Mesodermal cell (in vitro differentiated cells): ENCODE results near the gene JKAMP.

ENCODE experiments used
- H3K27ac ChIP-seq: 2 replicates; pipeline ENCODE4 v1.7.0; 2013; ENCODE audit warnings: mild to moderate bottlenecking, low read depth, low read length, moderate library complexity; ENCODE audit not compliant: severe bottlenecking
- H3K36me3 ChIP-seq: 2 replicates; pipeline ENCODE4 v1.7.1; 2013; ENCODE audit warnings: mild to moderate bottlenecking, low read length, moderate library complexity; ENCODE audit not compliant: control insufficient read depth, insufficient read depth
- H3K4me1 ChIP-seq: one replicate; pipeline ENCODE4 v1.7.1; 2013; ENCODE audit warnings: mild to moderate bottlenecking, low read length; ENCODE audit not compliant: insufficient read depth, control insufficient read depth, poor library complexity, severe bottlenecking
- H3K4me3 ChIP-seq: 2 replicates; pipeline ENCODE4 v1.7.0; 2013; ENCODE audit warnings: low read length, control low read depth, mild to moderate bottlenecking; ENCODE audit not compliant: insufficient read depth, poor library complexity, severe bottlenecking; ENCODE audit errors: extremely low read depth
- H3K9me3 ChIP-seq: 2 replicates; pipeline ENCODE4 v1.7.1; 2013; ENCODE audit warnings: mild to moderate bottlenecking, low read length, moderate library complexity; ENCODE audit not compliant: control insufficient read depth
- WGBS, 2 experiments: methylation state at CpG; one replicate each; pipeline ENCODE4 v1.1.5; 2013; ENCODE audit warnings: missing lambda C conversion rate in 2 of 2; ENCODE audit not compliant: insufficient coverage in 2 of 2; 5-methylcytosine and 5-hydroxymethylcytosine counted together

The JKAMP gene

GRCh38 chr14:59481407-59481806 lies 2.9 kb upstream of the JKAMP start:
- Histone ChIP-seq H3K4me3 (no peak overlapping the region), H3K9me3 (no peaks in the 10 kb centered on the region), H3K36me3 (peaks cover 21% of the 10 kb centered on the region), H3K27ac (no peak overlapping the region), H3K4me1 (peaks cover 6% of the 10 kb centered on the region)
- no CpG with 5 or more reads among the region's 2 CpGs for WGBS, 2 experiments

GRCh38 chr14:59481871-59482540 lies 2.3 kb upstream of the JKAMP start:
- H3K4me3 ChIP-seq = peak overlapping the region; percentile 63
- WGBS, 2 experiments = 95 to 96% methylated on average over 2 of the region's 2 CpGs
- H3K27ac ChIP-seq = peak overlapping the region; percentile 66
- peaks cover 6% of the 10 kb centered on the region for H3K4me1 ChIP-seq
- H3K36me3 ChIP-seq = peaks cover 15% of the 10 kb centered on the region
- H3K9me3 ChIP-seq = no peaks in the 10 kb centered on the region

GRCh38 chr14:59482541-59483331 lies 1.6 kb upstream of the JKAMP start:
- peak overlapping the region; percentile 63 for H3K4me3 ChIP-seq
- WGBS, 2 experiments = 89 to 93% methylated on average over 4 of the region's 6 CpGs
- H3K27ac ChIP-seq = peak overlapping the region; percentile 88
- no peaks in the 10 kb centered on the region for H3K9me3 ChIP-seq
- H3K36me3 ChIP-seq = peaks cover 17% of the 10 kb centered on the region
- H3K4me1 ChIP-seq = peaks cover 6% of the 10 kb centered on the region

GRCh38 chr14:59483363-59483762 lies 954 bp upstream of the JKAMP start:
- Histone ChIP-seq H3K4me1 (peaks cover 6% of the 10 kb centered on the region), H3K27ac (peak overlapping the region; percentile 88), H3K36me3 (peaks cover 17% of the 10 kb centered on the region), H3K9me3 (no peaks in the 10 kb centered on the region), H3K4me3 (peak overlapping the region; percentile 63)
- WGBS, 2 experiments = 1 to 2% methylated on average over 14 of the region's 16 CpGs

GRCh38 chr14:59484639-59485175 lies 390 bp downstream of the JKAMP start:
- Histone ChIP-seq H3K36me3 (peaks cover 21% of the 10 kb centered on the region), H3K4me1 (peaks cover 6% of the 10 kb centered on the region), H3K4me3 (peak overlapping the region; percentile 63), H3K9me3 (no peaks in the 10 kb centered on the region), H3K27ac (peak overlapping the region; percentile 88)
- 1 to 2% methylated on average over 25 to 31 of the region's 32 CpGs for WGBS, 2 experiments

- H3K4me3 ChIP-seq = no peak overlapping the region
- peaks cover 3% of the 10 kb centered on the region for H3K4me1 ChIP-seq
- peaks cover 68% of the 10 kb centered on the region for H3K36me3 ChIP-seq
- no peak overlapping the region for H3K27ac ChIP-seq
- WGBS, 2 experiments = 90 to 100% methylated on average over 3 of the region's 3 CpGs
- no peaks in the 10 kb centered on the region for H3K9me3 ChIP-seq
Measured at GRCh38 chr14:59490756-59491155, 6.4 kb downstream of the JKAMP start.

GRCh38 chr14:59492384-59492783 lies 8.1 kb downstream of the JKAMP start:
- 100% methylated on average over 1 of the region's 1 CpG; no CpG with 5 or more reads in 1 of the 2 experiments for WGBS, 2 experiments
- peaks cover 73% of the 10 kb centered on the region for H3K36me3 ChIP-seq
- no peaks in the 10 kb centered on the region for H3K9me3 ChIP-seq
- H3K4me1 ChIP-seq = peaks cover 3% of the 10 kb centered on the region
- no peak overlapping the region for H3K4me3 ChIP-seq
- no peak overlapping the region for H3K27ac ChIP-seq

- peaks cover 34% of the 10 kb centered on the region for H3K36me3 ChIP-seq
- no peak overlapping the region for H3K27ac ChIP-seq
- no peak overlapping the region for H3K4me3 ChIP-seq
- no peaks in the 10 kb centered on the region for H3K9me3 ChIP-seq
- H3K4me1 ChIP-seq = no peaks in the 10 kb centered on the region
- WGBS, 2 experiments = 100% methylated on average over 1 to 2 of the region's 3 CpGs
Measured at GRCh38 chr14:59500732-59501131, 16.4 kb downstream of the JKAMP start.

GRCh38 chr14:59503256-59503655 lies 18.9 kb downstream of the JKAMP start:
- no peaks in the 10 kb centered on the region for H3K9me3 ChIP-seq
- WGBS, 2 experiments = 17 to 90% methylated on average over 1 to 2 of the region's 4 CpGs
- peaks cover 25% of the 10 kb centered on the region for H3K36me3 ChIP-seq
- H3K27ac ChIP-seq = no peak overlapping the region
- H3K4me3 ChIP-seq = no peak overlapping the region
- no peaks in the 10 kb centered on the region for H3K4me1 ChIP-seq

DNA sequence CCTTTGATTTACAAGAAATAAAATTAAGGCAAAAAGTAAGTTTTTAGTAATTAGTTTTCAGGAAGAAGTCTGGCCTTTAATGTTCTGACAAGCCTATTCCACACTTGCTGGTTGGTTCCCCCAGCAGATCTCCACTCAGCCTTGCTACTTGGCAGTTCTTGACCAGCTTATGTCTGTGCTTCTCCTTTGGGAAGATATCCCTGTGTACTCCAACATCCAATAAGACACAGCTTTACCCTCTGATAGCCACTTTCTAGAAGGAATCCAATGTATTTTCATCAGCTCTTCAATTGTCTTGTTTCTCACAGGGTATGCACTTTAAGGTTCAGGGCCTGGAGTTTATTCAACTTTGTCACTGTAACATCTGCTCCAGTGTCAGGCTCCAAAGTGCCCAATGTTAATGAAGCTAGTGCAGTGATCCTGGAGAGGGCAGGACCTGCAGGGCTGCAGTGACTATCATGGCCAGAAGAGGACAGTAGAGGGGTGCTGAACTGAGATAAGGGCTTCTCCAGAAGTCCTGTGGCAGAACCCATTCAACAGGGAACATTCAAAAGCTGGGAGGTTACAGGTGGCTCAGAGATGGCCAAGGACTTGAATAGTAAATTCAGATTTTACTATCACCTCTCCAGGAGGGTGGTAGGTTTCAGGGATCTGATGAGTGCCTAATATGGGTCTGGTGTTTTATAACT lies 22.9 kb downstream of the JKAMP start:
- H3K4me3 ChIP-seq = no peak overlapping the region
- H3K36me3 ChIP-seq = peaks cover 13% of the 10 kb centered on the region
- no peaks in the 10 kb centered on the region for H3K4me1 ChIP-seq
- H3K9me3 ChIP-seq = no peaks in the 10 kb centered on the region
- no peak overlapping the region for H3K27ac ChIP-seq
